ENCODE data around the gene TARDBP.
A peak's percentile ranks its signal among the peaks of the same experiment; 100 is the strongest.
"Not testable (repeated sequence)": the region's sequence is repeated elsewhere in the genome, so short reads cannot be mapped to it uniquely, and the experiment has no call there.

TARDBP gene

DNA sequence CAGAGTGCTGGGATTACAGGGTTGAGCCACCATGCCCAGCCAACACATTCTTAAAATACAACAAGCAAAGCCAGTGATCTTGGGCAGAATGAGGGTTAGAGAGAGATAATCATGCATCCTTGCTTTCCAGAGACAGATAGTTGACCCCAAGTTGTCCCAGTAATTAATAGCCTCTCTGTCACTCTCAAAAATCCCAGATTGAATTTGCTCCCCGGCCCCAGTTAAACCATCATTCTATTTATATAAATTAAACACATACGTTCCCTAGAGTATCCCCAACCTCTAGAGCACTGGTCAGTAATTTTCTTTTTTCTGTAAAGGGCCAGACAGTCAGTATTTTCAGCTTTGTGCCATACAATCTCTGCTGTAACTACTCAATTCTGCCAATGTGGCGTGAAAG, 16.4 kb upstream of the TARDBP start:
- no peak for DNase-seq

- no peak for DNase-seq
These were observed 11.9 kb upstream of the TARDBP start for GRCh38 chr1:11000526-11000925.

GRCh38 chr1:11013160-11013531, 692 bp downstream of the TARDBP start:
- no peak for DNase-seq

GRCh38 chr1:11019358-11019757, 6.9 kb downstream of the TARDBP start:
- DNase-seq = not testable (repeated sequence)

DNA sequence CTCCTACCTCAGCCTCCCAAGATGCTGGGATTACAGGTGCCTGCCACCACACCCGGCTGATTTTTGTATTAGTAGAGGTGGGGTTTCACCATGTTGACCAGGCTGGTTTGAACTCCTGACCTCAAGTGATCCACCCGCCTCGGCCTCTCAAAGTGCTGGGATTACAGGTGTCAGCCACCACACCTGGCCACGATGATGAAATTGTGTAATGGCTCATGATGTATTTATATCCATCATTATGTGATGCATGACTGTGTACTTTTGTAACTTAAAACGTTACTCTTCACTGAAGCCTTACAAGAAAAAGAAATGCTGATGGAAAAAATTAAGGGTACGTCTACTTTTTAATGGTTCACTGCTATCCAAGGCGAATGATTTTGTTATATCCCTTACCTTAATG, 7.5 kb downstream of the TARDBP start:
- no peak for DNase-seq

DNA sequence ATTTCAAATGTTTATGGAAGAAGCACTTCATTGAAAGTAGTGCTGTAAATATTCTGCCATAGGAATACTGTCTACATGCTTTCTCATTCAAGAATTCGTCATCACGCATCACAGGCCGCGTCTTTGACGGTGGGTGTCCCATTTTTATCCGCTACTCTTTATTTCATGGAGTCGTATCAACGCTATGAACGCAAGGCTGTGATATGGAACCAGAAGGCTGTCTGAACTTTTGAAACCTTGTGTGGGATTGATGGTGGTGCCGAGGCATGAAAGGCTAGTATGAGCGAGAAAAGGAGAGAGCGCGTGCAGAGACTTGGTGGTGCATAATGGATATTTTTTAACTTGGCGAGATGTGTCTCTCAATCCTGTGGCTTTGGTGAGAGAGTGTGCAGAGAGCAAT, 10.7 kb downstream of the TARDBP start:
- DNase-seq = no peak

GRCh38 chr1:11024154-11024873, 11.9 kb downstream of the TARDBP start:
- no peak for DNase-seq

DNA sequence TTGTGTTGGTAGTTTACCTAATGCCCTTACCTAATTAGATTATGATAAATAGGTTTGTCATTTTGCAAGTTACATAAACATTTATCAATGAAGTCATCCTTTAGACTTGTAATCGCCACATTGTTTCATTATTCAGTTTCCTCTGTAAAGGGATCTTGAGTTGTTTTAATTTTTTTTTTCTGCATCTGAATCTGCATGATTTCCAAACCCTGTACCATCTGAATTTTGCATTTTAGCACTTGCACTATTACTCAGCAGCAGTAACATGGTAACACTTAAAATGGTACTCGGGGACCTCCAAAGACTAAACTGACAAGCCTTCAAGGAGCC, 12.4 kb downstream of the TARDBP start:
- no peak for DNase-seq

DNA sequence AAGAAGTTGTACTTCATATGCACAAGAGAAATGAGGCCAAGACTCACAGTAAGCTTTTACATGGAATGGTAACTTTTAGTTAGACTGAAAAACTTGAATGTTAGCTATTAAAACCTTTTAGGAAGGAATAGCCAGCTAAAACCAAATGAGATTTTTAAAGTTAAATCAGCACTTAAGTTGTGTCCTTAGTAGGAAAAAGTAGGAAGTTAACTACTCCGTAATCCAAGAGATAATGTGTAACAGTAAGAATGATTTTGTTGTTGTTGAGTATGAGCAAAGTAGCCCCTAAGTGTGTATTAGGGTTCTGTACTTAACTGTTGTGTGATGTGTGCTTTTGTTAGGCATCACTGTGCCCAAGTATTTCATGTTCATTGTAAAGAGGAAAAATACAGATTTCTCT, 13.2 kb downstream of the TARDBP start:
- DNase-seq = no peak

DNA sequence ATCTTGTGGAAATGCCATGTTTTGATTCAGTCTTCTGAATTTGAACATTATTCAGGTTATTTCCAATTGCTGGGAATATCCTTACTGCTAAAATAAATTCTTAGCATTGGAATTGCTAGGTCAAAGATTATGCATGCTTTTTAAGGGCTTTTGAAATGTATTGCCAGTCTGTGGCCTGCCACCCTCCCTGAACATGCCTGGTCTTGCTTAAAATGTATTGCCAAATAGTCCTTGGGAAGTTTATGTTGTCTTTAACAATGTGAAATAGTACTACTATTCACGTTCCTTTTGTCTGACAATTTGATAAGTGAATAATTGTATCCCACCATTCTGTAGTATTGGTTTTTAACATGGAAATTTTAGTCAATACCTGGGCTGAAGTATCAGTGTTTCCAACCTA, 13.6 kb downstream of the TARDBP start:
- DNase-seq = no peak

DNA sequence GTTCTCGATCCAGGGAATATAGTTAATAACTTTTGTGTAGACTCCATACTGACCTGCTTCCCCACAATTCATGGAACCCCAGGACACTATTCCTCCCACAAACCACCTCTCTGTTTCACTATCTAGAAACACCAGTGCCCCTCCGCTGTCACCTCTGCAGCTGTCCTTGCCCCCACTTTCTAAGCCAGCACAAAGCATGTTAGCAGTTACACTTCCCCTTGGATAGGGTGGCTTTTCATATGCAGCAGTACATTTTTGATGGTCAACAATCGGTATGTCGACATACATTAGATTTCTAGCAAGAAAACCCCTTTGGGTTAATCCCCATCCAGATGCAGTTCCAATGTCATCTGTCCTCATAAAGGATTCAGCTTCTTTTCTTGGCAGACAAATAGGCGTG, 14.4 kb downstream of the TARDBP start:
- DNase-seq = no peak

DNA sequence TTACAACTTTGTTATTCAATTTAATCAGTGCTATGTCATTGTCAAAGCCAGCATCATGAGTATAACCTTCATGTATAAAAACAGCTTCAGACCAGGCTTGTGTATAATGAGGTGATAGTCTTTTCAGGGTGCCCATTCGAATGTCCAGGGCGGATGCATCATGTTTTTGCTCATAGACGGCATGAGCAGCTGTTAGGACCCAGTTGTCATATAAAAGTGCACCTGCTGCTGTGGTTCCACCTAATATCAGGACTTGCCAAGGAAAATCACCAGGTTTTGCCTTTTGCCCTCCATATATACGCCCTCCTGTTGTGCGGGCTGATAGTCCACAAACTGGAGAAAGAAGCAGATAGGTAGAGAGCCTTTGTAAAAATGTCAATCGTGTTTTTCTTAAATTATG, 14.9 kb downstream of the TARDBP start:
- no peak for DNase-seq

DNA sequence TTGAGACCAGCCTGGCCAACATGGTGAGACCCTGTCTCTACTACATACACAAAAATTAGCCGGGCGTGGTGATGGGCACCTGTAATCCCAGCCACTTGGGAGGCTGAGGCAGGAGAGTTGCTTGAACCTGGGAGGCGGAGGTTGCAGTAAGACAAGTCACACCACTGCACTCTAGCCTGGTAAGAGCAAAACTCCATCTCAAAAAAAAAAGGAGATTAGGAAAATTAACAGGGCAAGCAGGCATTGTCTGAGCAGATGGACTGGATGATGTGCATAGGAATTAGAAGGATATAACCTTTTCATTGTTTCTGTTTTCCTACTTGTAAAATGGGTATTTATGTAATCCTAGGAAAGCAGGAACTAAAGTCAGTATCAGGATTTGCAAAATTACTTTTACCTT, 15.6 kb downstream of the TARDBP start:
- no peak for DNase-seq

GRCh38 chr1:11030865-11031264, 18.4 kb downstream of the TARDBP start:
- DNase-seq = no peak

DNA sequence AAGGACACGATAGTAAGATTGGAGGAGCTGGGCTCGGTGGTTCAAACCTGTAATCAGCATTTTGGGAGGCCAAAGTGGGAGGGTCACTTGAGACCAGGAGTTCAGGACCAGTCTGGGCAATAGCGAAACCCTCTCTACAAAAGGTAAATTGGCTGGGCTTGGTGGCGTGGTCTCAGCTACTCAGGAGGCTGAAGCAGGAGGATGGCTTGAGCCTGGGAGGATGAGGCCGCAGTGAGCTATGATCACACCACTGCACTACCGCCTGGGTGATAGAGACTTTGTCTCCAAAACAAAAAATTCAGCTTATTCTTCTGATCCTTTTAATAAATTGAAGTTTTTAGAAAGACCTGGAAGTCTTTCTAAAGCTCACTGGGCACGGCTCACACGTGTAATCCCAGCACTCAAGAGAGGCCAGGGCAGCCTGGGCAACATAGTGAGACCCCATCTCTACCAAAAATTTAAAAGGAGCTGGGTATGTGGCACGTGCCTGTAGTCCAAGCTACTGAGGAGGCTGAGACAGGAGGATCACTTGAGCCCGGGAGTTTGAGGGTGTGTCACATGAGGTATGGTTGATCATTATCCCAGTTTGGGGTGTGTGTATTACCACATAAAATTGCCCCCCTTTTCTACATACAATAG, 19.3 kb downstream of the TARDBP start:
- no peak for DNase-seq

DNA sequence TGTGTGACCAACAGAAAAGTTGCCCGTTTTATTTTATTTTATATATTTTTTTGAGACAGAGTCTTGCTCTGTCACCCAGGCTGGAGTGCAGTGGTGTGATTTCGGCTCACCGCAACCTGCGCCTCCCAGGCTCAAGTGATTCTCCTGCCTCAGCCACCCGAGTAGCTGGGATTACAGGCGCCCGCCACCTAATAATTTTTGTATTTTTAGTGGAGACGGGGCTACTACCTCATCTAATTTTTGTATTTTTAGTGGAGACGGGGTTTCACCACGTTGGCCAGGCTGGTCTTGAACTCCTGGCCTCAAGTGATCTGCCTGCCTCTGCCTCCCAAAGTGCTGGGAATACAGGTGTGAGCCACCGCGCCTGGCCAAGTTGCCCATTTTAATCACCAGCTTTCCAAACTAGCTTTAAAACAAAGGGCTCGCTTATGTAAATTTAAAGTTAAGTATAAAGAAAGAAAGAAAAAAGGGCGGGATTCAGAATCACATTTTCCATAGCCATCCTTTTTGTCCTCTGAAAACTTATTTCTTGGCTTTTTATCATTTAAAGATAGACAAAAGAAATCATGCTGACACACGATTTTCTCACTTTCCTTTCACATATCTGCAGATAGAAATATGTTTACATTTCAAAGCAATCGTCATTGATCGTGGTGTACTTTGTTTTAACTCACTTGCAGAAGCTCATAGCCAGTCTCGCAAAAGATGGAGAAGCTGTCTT, 24.7 kb downstream of the TARDBP start:
- not testable (repeated sequence) for DNase-seq

DNA sequence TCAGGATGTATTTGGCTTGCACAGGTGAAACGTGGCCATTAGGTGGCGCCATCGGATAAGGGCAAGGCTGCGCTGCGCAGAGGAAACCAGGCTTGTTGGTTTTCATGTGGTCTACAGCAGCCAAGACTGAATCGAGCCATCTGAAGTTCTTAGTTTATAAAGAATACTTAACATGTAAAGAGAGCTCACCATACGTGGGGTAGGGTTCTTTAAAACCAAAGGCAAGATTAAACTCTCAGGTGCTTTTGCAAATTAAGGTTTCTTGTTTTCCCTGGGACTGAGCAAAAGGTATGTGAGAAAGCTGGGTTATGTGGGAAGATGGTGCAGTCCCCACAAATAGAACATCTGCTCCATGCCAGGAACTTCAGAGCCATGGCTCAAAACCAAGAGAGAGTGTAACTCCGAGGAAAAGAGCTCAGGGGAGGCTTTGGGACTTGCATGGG, 25.3 kb downstream of the TARDBP start:
- peak; percentile 71 for DNase-seq

GRCh38 chr1:11039351-11040104, 27.1 kb downstream of the TARDBP start:
- no peak for DNase-seq

- DNase-seq = not testable (repeated sequence)
These were observed 27.6 kb downstream of the TARDBP start for GRCh38 chr1:11040105-11040429.

GRCh38 chr1:11041048-11041447, 28.6 kb downstream of the TARDBP start:
- DNase-seq = no peak

- no peak for DNase-seq
These were observed 29.6 kb downstream of the TARDBP start for GRCh38 chr1:11042065-11042464.

GRCh38 chr1:11042995-11043874, 30.8 kb downstream of the TARDBP start:
- DNase-seq = no peak

All from fibroblast of skin of right quadriceps (primary cell).